HFFc6 (cell line): ENCODE measurements around the gene MAP4K4. TPM values are rescaled to one million over a fixed set of nuclear protein-coding genes. Genes with fewer than 3 reads are reported as not detected.

Experiments used
- DNase-seq: peaks from one replicate; pipeline ENCODE4 v3.0.0-alpha.2; 2018
- H3K27ac Mint-ChIP-seq: 2 replicates; pipeline ENCODE4 v1.8.0; 2020; ENCODE audit warnings: mild to moderate bottlenecking, mixed read lengths
- H3K27me3 Mint-ChIP-seq: 2 replicates; pipeline ENCODE4 v1.8.0; 2021; ENCODE audit warnings: mild to moderate bottlenecking, moderate library complexity, mixed read lengths; ENCODE audit not compliant: insufficient read depth
- H3K36me3 Mint-ChIP-seq: 2 replicates; pipeline ENCODE4 v1.8.0; 2021; ENCODE audit warnings: low read depth, mixed read lengths
- H3K4me1 Mint-ChIP-seq: 2 replicates; pipeline ENCODE4 v1.8.0; 2020; ENCODE audit warnings: low read depth, mixed read lengths
- H3K4me3 Mint-ChIP-seq: 2 replicates; pipeline ENCODE4 v1.8.0; 2020; ENCODE audit warnings: mild to moderate bottlenecking, moderate library complexity, mixed read lengths
- H3K9me3 Mint-ChIP-seq: 2 replicates; pipeline ENCODE4 v1.8.0; 2020; ENCODE audit warnings: mild to moderate bottlenecking, mixed read lengths
- total RNA-seq, 6 experiments: library from RNA; stranded (reverse); fragmentation: NEBNext Ultra II Directional; extraction: Animal tissue kit (Norgen Biotek cat#: 25700); gene quantifications; 2 replicates in 1 of 6; 3 replicates in 5 of 6; pipeline ENCODE4 v1.2.3, GENCODE V29; 2021
- TF ChIP-seq, protein P1 (sequence below): fragments of 200-600 bp; sonication (generic); IDR thresholded peaks from 2 replicates; pipeline ENCODE4 v1.5.0; 2021; ENCODE audit warnings: antibody characterized with exemption, mild to moderate bottlenecking

Gene MAP4K4
- total RNA-seq, 6 experiments from 2014 or later: 103 to 124 (median 121) TPM

DNA sequence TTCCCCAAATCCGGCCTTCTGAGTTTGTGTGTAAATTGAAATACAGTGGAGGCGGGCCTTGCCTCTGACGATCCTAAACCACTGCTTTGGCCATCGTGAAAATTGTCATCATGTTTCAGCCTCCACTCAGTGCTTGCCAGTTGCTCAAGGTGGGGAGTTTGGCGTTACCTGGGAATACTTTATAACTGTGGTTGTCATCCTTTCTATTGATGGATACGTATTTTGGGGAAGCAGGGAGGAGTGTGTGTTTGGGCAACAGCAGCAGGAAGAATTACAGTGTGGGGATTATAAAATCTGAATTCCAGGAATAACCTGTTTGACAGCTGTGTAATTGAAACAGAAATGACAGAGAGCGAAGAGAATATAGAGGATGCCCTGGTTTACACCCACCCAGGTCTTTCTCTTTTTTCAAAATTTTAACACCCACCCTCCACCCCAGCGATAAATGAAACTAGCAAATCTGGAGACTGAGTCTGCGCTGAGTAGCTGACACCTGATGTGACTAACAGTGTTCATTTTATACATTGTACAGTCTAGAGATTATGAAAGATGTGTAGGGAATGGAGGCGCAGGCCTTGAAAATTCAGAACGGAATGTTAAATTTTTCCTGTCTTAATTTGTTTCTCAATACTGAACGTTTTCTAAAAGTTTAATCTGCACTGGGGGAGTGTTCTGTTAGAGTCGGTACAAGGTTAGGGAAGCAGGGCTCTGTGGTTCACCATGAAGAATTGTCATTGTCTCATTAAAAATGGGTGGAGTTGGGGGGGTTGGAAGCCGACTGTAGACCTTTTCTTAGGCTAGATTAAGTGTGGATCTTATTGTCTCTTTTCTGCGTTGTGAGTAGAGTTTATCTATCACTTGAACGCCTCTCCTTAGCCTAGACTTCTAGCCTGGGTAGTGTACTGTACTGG, 1.6 kb downstream of the MAP4K4 start:
- Mint-ChIP-seq H3K36me3 (peaks cover 28% of the 10 kb centered on the region), H3K9me3 (peaks cover 5% of the 10 kb centered on the region; the same call in 1 of the 2 replicates), H3K27me3 (peaks cover 5% of the 10 kb centered on the region), H3K4me3 (no peak overlapping the region), H3K27ac (no peak overlapping the region), H3K4me1 (peaks cover 28% of the 10 kb centered on the region)
- TF ChIP-seq, protein P1, sequence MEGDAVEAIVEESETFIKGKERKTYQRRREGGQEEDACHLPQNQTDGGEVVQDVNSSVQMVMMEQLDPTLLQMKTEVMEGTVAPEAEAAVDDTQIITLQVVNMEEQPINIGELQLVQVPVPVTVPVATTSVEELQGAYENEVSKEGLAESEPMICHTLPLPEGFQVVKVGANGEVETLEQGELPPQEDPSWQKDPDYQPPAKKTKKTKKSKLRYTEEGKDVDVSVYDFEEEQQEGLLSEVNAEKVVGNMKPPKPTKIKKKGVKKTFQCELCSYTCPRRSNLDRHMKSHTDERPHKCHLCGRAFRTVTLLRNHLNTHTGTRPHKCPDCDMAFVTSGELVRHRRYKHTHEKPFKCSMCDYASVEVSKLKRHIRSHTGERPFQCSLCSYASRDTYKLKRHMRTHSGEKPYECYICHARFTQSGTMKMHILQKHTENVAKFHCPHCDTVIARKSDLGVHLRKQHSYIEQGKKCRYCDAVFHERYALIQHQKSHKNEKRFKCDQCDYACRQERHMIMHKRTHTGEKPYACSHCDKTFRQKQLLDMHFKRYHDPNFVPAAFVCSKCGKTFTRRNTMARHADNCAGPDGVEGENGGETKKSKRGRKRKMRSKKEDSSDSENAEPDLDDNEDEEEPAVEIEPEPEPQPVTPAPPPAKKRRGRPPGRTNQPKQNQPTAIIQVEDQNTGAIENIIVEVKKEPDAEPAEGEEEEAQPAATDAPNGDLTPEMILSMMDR: no peak
- DNase-seq: no peak

DNA sequence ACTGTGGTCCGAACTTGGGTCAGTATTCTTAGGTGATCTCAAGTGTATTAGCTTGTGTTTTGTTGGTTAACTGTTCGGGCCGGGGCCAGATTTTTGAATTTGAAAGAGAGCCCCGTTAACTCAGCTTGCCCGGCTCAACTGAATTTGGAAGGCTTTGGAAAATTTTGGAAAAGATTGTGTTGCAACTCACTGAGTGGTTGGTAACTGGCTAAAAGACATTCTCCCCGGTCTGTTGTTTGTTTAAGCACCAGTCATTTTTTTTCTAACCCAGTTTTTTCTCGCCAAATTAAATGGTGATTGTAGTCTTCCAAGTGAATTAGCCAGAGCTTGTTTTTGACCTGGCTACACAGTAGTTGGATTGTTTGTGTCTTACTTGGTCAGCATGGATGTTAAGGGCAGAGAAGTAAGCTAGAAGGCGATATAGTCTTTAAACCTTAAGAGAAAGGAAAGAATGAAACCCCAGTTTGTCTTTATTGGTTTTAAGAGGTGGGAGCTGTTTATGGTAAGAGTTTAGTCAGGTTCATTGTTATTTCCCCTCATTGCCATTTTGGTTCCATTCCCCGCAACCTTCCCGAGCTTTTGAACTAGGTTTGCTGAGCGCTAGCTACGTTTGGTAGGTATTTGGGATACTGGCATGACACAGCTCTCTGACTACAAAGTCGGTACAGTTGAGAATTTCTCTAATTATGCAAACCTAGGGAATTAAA, 2.4 kb downstream of the MAP4K4 start:
- peaks cover 3% of the 10 kb centered on the region for H3K27me3 Mint-ChIP-seq

DNA sequence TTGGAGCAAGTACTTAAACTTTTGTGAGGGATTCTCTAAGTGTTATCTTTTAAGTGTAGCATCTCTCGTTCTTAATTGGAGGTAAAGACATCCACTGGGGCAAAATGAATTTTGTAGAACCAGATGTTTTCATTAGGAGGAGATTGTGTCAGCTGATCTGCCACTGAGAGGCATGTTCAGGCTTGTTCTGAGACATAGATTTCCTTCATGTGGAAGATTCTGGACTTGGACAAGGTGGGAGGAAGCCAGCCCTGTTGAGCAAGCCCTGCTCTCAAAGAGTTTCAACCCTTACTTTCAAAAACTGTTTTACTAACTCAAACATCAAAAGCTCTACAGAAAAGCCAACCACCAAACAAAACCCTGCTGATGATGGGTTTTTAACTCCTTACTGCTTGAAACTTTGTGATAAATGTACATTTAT, 6.5 kb downstream of the MAP4K4 start:
- peak; percentile 33 for DNase-seq
- Mint-ChIP-seq H3K27me3 (peaks cover 1% of the 10 kb centered on the region; the same call in 1 of the 2 replicates), H3K4me1 (peaks cover 59% of the 10 kb centered on the region), H3K27ac (peak overlapping the region; percentile 94), H3K4me3 (peak overlapping the region; percentile 62), H3K9me3 (peaks cover 5% of the 10 kb centered on the region; the same call in 1 of the 2 replicates), H3K36me3 (peaks cover 40% of the 10 kb centered on the region)
- TF ChIP-seq, protein P1: no peak

More for the DNA sequence above, 2.4 kb downstream of the MAP4K4 start:
- Mint-ChIP-seq H3K4me1 (peaks cover 36% of the 10 kb centered on the region), H3K27ac (no peak overlapping the region), H3K9me3 (peaks cover 5% of the 10 kb centered on the region; the same call in 1 of the 2 replicates), H3K4me3 (no peak overlapping the region), H3K36me3 (peaks cover 31% of the 10 kb centered on the region)
- TF ChIP-seq, protein P1: no peak
- peak; percentile 37 for DNase-seq

DNA sequence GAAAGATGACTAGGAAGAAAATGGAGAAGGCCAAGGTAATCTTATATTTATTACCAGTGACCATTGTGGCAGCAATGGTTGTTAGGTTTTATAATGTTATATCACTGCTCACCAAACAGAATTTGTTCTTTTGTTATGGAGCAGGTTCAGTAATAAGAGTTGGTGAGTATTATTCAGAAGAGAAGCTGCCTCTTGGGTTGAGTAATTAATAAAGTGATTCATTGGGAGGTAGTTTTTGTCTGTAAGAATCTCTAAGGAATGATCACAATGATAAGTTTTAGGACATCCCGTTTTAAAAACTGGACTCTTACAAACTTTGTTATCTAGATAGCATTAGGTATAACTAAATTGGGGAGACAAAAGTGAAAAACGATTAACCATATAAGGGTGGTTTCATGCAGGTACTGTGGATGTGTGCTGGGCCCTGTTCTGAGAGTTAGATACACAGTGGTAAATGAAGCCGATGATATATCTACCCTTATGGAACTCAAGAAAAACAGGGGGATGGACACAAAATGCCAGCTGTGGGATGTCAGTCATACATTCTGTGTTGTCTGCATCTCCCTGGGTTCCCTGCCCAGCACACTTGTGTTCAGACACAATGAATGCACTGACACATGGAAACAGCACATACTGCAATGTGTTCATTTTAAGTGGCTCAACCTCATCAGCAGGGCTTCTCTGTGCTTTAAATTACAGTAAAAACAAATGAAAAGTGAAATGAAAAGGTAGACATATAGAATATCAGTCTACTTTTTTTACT, 7.5 kb downstream of the MAP4K4 start:
- peak overlapping the region; percentile 37 for H3K4me3 Mint-ChIP-seq
- H3K27ac Mint-ChIP-seq: peak overlapping the region; percentile 94
- TF ChIP-seq, protein P1: no peak
- H3K4me1 Mint-ChIP-seq: peaks cover 69% of the 10 kb centered on the region
- peaks cover 40% of the 10 kb centered on the region for H3K36me3 Mint-ChIP-seq
- DNase-seq: peak; percentile 26
- peaks cover 1% of the 10 kb centered on the region; the same call in 1 of the 2 replicates for H3K27me3 Mint-ChIP-seq
- peaks cover 5% of the 10 kb centered on the region; the same call in 1 of the 2 replicates for H3K9me3 Mint-ChIP-seq
